T-helper 2 cell treated with Interferon-gamma antibody and Interleukin-4, amounts not matched to agents 5 μg/mL and 100 μg/mL, for 36 hours (primary cell): ENCODE results near the gene PLPPR5.
"Not testable (repeated sequence)": the region's sequence is repeated elsewhere in the genome, so short reads cannot be mapped to it uniquely, and the experiment has no call there.

Experiments
- DNase-seq: peaks from one replicate; pipeline ENCODE4 v3.0.0; 2021; ENCODE audit warnings: low spot score
- H3K27ac Mint-ChIP-seq: one replicate; pipeline ENCODE4 v1.8.0; 2021; ENCODE audit warnings: mild to moderate bottlenecking, mixed read lengths
- H3K27me3 Mint-ChIP-seq: one replicate; pipeline ENCODE4 v1.8.0; 2021; ENCODE audit warnings: low read depth, mixed read lengths
- H3K36me3 Mint-ChIP-seq: one replicate; pipeline ENCODE4 v1.8.0; 2021; ENCODE audit warnings: low read depth, mixed read lengths
- H3K4me1 Mint-ChIP-seq: one replicate; pipeline ENCODE4 v1.8.0; 2021; ENCODE audit warnings: low read depth, mixed read lengths
- H3K4me3 Mint-ChIP-seq: one replicate; pipeline ENCODE4 v1.8.0; 2022; ENCODE audit warnings: mild to moderate bottlenecking, moderate library complexity, mixed read lengths
- H3K9me3 Mint-ChIP-seq: one replicate; pipeline ENCODE4 v1.8.0; 2021; ENCODE audit warnings: mixed read lengths

The PLPPR5 gene

GRCh38 chr1:99004861-99005442 is at the start of gene PLPPR5:
PLPPR5 (minus strand) TSS chr1:99004861; CDS start chr1:99004671, 190 bp downstream.
- Mint-ChIP-seq H3K4me3 (peak within 1 kb of the TSS; percentile 58), H3K27me3 (peaks cover 61% of the 10 kb centered on the region)

DNA sequence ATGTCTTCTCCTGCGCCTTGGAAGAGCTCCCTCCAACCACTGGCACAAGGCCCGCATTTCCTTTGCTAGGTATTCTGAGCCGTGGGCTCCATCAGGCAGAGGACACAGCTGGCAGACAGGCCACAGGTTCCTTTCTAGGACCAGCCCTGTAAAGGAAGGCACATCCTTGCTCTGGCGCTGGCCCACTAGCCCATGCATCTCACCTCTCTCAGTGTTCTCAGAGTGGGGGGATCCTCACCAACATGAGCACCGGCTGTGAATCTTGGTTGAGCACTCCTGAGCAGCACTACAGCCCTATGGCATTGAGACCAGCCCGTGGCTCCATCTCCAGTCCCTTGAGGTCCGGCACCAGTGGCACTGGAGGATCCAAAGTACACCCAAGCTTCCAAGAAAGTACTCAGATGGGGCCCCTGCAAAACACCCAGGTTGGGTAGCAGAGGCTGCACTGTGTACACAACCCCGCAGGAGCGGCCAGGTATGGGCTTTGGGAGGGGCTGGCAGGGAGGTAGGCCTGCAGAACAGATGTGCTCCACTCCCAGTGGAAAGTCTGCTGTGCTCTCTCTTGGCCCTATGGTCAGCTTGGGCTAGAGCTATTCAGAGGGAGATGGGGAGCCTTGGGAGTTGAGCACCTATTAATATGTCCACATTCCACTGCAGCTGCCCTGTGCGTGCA is 47.1 kb upstream of the PLPPR5 start:
- H3K4me3 Mint-ChIP-seq = no peak overlapping the region

More at GRCh38 chr1:99004861-99005442, at the start of gene PLPPR5:
- peak; percentile 7 for DNase-seq
- no peaks in the 10 kb centered on the region for H3K9me3 Mint-ChIP-seq
- no peaks in the 10 kb centered on the region for H3K36me3 Mint-ChIP-seq
- no peak within 1 kb of the TSS for H3K27ac Mint-ChIP-seq
- H3K4me1 Mint-ChIP-seq = peaks cover 2% of the 10 kb centered on the region

DNA sequence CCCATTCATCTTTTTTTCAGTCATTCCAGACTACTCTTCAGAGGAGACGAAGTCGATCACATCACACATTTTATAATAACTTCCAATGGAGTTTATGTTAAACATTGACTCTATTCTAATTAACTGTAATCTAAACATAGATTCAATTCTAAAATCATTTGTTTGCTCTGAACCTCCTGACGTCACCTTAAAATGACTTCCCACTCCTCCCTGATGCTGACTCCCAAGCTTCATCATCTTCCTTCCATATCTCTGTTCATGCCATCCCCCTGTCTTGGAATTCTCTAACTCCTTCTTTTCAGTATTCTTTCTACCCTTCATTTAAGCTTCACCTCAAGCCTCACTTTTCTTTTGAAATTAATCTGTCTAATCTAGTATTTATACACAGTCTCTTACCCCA is 45.1 kb upstream of the PLPPR5 start:
- Mint-ChIP-seq H3K27me3 (no peaks in the 10 kb centered on the region), H3K27ac (no peak overlapping the region), H3K4me1 (no peaks in the 10 kb centered on the region), H3K4me3 (no peak overlapping the region), H3K9me3 (no peaks in the 10 kb centered on the region), H3K36me3 (no peaks in the 10 kb centered on the region)
- DNase-seq = no peak

More for the DNA sequence above, 47.1 kb upstream of the PLPPR5 start:
- no peaks in the 10 kb centered on the region for H3K4me1 Mint-ChIP-seq
- no peak overlapping the region for H3K27ac Mint-ChIP-seq
- H3K36me3 Mint-ChIP-seq = no peaks in the 10 kb centered on the region
- no peaks in the 10 kb centered on the region for H3K9me3 Mint-ChIP-seq
- H3K27me3 Mint-ChIP-seq = no peaks in the 10 kb centered on the region
- no peak for DNase-seq

DNA sequence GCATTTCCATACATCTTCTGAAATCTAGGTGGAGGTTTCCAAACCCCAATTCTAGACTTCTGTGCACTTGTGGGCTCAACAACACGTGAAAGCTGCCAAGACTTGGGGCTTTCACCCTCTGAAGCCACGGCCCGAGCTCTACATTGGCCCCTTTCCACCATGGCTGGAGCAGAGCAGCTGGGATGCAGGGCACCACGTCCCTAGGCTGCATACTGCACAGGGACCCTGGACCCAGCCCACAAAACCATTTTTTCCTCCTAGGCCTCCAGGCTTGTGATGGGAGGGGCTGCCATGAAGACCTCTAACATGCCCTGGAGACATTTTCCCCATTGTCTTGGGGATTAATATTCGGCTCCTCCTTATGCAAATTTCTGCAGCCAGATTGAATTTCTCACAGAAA is 32.1 kb upstream of the PLPPR5 start:
- H3K4me3 Mint-ChIP-seq, H3K27me3 Mint-ChIP-seq, DNase-seq, H3K4me1 Mint-ChIP-seq, H3K27ac Mint-ChIP-seq, H3K36me3 Mint-ChIP-seq: not testable (repeated sequence)
- H3K9me3 Mint-ChIP-seq = peaks cover 36% of the 10 kb centered on the region

- Mint-ChIP-seq H3K36me3 (no peaks in the 10 kb centered on the region), H3K4me3 (no peak overlapping the region), H3K27ac (no peak overlapping the region), H3K27me3 (peaks cover 5% of the 10 kb centered on the region), H3K9me3 (no peaks in the 10 kb centered on the region), H3K4me1 (no peaks in the 10 kb centered on the region)
- no peak for DNase-seq
These were observed 13.7 kb upstream of the PLPPR5 start for GRCh38 chr1:99018313-99018712.

GRCh38 chr1:99017655-99018054 is 13.0 kb upstream of the PLPPR5 start:
- H3K4me3 Mint-ChIP-seq = no peak overlapping the region
- no peaks in the 10 kb centered on the region for H3K36me3 Mint-ChIP-seq
- no peaks in the 10 kb centered on the region for H3K4me1 Mint-ChIP-seq
- no peaks in the 10 kb centered on the region for H3K9me3 Mint-ChIP-seq
- H3K27me3 Mint-ChIP-seq = peaks cover 5% of the 10 kb centered on the region
- no peak overlapping the region for H3K27ac Mint-ChIP-seq
- no peak for DNase-seq

GRCh38 chr1:99010679-99011078 is 6.0 kb upstream of the PLPPR5 start:
- Mint-ChIP-seq H3K27me3 (peaks cover 30% of the 10 kb centered on the region), H3K27ac (no peak overlapping the region), H3K4me3 (no peak overlapping the region), H3K36me3 (no peaks in the 10 kb centered on the region), H3K4me1 (no peaks in the 10 kb centered on the region), H3K9me3 (no peaks in the 10 kb centered on the region)
- DNase-seq = no peak

DNA sequence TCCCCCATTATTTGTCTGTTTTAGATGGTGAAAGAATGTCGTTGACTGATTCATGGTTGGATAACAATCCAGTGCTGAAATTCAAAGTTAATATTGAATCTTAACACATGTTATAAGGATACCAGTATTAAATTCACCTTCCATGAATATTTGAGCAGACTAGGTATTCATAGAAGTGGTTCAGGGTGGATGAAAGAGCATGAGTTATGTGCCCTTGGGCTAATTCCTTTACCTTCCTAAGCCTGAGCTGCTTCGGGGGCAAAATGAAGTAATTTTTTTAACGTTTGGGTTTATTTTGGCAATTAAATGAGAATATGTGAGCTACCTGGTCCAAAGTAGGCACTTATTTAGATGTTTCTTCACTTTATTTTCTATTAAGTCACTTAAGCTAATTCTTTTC is 2.7 kb upstream of the PLPPR5 start:
- no peak for DNase-seq
- peaks cover 2% of the 10 kb centered on the region for H3K4me1 Mint-ChIP-seq
- no peaks in the 10 kb centered on the region for H3K9me3 Mint-ChIP-seq
- peaks cover 50% of the 10 kb centered on the region for H3K27me3 Mint-ChIP-seq
- H3K36me3 Mint-ChIP-seq = no peaks in the 10 kb centered on the region
- no peak overlapping the region for H3K27ac Mint-ChIP-seq
- no peak overlapping the region for H3K4me3 Mint-ChIP-seq

DNA sequence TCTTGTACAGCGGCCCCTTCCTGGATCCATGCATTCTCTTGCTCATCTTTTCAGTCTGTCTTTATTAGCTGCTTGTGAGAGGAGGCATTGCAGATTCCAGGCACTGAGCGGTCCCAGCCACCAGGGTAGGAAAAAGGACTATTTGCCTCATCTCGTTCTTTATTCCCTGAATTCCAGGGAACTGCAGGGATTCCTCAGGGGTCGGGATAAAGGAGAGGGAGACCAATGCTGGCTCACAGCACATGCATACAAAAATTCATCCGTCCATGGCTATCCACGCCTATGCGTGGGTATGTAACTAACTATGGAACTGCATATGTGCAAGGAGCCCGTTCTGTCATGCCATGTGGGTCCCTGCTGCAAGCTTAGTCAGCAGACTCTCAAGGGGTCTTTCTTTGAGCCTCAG is 879 bp upstream of the PLPPR5 start:
- Mint-ChIP-seq H3K9me3 (no peaks in the 10 kb centered on the region), H3K4me1 (peaks cover 2% of the 10 kb centered on the region), H3K27me3 (peaks cover 59% of the 10 kb centered on the region), H3K27ac (no peak overlapping the region), H3K4me3 (peak overlapping the region; percentile 58), H3K36me3 (no peaks in the 10 kb centered on the region)
- no peak for DNase-seq

DNA sequence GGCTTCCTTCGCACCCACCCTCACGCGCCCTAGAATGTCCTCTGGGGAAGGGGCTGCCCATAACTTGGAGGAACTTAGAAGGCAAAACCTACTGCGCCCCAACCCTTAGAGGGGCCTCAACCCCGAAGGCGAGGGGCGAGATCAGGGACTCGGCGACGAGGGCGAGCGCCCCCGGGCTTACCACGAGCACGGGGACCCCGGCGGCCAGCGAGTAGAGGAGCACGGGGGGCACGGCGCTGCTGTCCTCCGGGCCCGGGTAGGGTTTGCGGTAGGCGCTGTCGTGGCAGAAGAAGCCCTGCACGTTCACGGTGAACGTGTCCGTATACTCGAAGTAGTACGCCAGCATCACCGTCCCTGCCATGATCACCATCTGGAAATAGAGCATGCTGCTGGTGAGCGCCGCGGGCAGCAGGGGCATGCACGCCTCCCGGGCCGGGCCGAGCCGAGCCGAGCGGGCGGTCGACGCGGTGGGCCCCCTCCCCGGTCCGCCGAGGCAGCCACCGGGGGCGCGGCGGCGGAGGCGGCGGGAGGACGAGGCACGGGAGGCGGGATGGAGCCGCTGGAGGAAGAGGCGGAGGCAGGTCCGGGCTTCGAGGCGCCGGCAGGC is 304 bp downstream of the PLPPR5 start:
- DNase-seq = no peak
- no peaks in the 10 kb centered on the region for H3K36me3 Mint-ChIP-seq
- H3K4me1 Mint-ChIP-seq = peaks cover 2% of the 10 kb centered on the region
- H3K27ac Mint-ChIP-seq = no peak overlapping the region
- peak overlapping the region; percentile 50 for H3K4me3 Mint-ChIP-seq
- no peaks in the 10 kb centered on the region for H3K9me3 Mint-ChIP-seq
- peaks cover 64% of the 10 kb centered on the region for H3K27me3 Mint-ChIP-seq

DNA sequence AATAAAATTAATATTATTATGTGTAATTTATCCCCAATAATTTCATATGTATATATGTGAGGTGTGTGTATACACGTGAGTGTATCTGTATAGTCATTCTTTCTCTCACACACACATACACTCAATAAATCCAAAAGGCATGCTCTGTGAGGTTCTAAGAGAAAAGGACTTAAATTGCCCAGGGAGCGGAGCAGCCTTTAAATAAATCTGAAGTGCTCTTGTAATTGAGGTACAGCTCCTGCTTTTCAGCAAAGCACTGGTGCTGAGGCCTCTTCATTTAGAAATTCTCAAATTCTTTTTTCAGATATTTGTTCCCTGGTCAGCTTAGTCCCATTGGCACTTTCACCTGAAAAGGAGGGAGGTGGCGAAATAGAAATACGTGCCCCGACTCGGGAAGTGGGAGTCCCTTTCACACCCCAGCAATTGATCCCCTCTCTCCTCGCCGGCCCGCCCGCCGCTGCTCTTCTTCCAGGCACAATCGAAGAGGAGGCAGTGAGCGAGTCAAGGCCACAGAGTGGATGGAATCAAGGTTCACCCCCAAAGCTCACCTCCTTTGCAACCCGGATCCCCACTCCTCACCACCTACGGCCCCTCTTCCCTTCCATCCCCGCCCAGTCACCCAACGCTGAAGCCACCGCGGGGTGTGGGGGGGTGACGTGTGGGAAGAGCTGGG is 944 bp downstream of the PLPPR5 start:
- no peak for DNase-seq
- H3K4me1 Mint-ChIP-seq = peaks cover 2% of the 10 kb centered on the region

GRCh38 chr1:98992844-98993243 is 11.8 kb downstream of the PLPPR5 start:
- peaks cover 5% of the 10 kb centered on the region for H3K4me1 Mint-ChIP-seq
- no peaks in the 10 kb centered on the region for H3K9me3 Mint-ChIP-seq
- no peak overlapping the region for H3K27ac Mint-ChIP-seq
- no peaks in the 10 kb centered on the region for H3K36me3 Mint-ChIP-seq
- peaks cover 2% of the 10 kb centered on the region for H3K27me3 Mint-ChIP-seq
- DNase-seq = no peak
- H3K4me3 Mint-ChIP-seq = no peak overlapping the region

More for the DNA sequence above, 944 bp downstream of the PLPPR5 start:
- Mint-ChIP-seq H3K9me3 (no peaks in the 10 kb centered on the region), H3K27ac (no peak overlapping the region), H3K27me3 (peaks cover 64% of the 10 kb centered on the region), H3K36me3 (no peaks in the 10 kb centered on the region), H3K4me3 (peak overlapping the region; percentile 50)

DNA sequence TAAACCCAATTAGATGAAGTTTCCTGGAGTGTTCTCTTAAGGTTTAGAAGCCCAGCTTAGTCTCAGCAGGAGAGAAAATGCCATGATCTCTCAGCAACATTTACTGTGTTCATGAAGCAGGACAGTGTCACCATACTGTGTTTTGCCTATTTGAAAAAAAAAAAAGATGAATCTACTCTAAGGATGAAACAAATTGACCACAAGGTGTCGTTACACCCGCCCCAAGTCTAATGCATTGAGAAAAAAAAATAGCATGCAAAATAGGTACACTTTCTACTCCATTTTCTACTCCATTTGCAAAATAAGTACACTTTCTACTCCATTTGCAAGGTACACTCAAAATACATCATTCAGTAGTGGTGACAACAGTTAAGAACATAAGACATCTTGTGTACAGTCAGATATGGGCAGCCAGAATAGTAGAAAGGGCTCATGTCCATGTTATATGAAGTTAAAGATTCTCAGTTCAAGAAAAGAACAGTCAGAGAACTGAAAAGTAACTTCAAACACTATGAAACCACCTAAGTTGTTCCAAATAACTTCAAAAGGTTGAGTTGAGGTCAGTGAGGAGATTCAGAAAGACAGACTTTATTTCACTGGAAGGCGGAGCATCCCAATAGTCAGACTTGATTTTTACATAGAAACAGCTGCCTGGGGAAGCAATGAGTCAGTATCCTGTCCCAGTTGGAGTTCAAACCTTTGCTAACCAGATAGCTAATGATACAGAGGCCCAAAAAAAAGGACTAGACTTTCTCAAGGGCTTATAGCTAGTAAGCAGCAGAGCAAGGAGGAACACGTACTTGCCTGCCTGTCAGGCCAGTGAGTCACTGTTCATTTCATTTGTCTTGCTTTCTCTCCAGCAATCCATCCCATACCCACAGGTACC is 13.3 kb downstream of the PLPPR5 start:
- Mint-ChIP-seq H3K36me3 (no peaks in the 10 kb centered on the region), H3K9me3 (no peaks in the 10 kb centered on the region), H3K27me3 (no peaks in the 10 kb centered on the region), H3K27ac (peak overlapping the region; percentile 23), H3K4me3 (no peak overlapping the region), H3K4me1 (peaks cover 5% of the 10 kb centered on the region)
- peak; percentile 25 for DNase-seq
